ENCODE results near the gene PPP6R2.

Gene PPP6R2

GRCh38 chr22:50473855-50474671 is 130.9 kb downstream of the PPP6R2 start:
- no peak for DNase-seq

DNA sequence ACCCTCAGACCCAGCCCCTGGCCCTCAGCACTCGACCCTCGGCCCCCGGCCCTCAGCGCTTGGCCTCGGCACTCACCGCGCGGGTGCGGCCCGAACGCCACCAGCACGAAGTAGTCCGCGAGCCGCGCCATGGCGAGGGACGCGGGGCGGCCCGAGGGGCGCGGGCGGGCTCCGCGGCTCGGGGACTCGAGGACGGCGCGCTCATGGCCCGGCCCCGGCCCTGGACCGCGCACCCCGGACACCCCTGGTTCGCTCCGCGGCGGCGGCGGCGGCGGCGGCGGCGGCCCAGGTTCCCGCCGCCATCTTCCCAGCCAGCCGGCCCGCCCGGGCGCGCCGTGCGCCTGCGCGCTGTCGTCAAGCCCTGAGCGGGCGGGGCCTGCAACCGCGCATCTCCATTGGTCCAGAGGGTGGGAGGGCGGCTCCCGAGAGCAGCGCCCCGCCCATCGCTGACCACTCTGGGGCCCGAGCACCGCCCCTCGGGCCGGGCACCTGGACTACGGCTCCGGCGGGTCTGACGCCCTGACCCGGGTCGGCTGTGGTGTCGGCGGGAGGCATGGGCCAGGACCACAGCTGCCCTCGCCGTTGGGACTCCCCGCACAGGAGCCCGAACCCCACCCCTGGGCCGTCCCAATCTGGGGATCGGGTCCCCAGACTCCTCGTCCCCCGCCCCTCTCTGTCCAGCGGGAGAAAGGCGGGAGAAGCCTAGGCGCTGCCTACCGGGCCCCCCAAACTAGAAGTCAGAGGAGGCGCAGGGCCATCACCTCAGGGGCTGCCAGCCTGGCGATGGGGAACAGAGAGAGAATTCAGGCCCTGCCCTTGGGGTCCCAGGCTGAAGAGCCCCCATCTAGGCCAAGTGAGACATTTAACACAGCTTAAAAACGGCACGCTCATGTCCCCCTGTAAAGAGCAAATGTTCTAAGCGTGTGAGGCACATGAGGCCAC is 131.9 kb downstream of the PPP6R2 start, which contains the start of gene SBF1:
Gene SBF1 (minus strand): TSS at position 326 of the 942 bp plus-strand sequence. CDS start 195 bp downstream, at position 131.
- no peak for DNase-seq

GRCh38 chr22:50475652-50476002 is 132.5 kb downstream of the PPP6R2 start:
- DNase-seq: no peak

- DNase-seq: no peak
Observed at GRCh38 chr22:50476868-50477267, 133.7 kb downstream of the PPP6R2 start.

DNA sequence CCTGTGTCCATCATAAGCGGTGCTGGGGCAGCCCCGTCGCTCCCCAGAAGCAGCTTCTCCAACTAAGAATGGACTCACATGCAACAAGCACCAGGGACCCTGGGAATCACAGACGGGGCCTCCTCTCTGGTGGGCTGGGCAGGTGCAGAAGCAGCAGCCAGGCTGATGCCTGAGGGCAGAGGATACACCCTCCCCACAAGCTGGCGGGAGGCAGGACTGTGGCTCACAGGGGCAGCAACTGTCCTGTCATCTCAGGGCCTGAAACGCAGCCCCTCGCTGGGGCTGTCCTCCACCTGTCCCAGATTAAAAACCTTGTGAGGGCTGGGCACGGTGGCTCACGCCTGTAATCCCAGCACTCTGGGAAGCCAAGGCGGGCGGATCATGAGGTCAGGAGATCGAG is 134.8 kb downstream of the PPP6R2 start:
- no peak for DNase-seq

GRCh38 chr22:50479721-50480120 is 136.6 kb downstream of the PPP6R2 start:
- no peak for DNase-seq

DNA sequence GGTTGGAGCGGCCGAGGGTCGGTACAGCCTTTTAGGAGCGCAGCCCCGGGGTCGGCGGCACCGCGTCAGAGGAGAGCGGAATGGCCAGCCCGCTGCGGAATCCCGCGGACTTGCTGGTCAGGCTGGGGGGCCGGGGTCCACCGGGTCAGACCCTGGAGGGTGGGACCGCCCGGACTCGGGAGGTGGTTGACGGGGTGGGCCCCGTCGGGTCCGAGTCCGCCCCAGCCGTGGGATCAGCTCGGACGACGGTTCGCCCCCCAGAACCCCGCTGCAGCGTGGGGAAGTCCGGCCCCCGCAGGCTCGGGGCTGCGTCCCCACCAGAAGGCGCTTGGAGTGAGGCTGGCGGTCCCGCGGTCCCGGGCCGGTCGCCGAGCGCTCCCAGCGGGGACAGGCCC is 137.9 kb downstream of the PPP6R2 start:
- DNase-seq: no peak

DNA sequence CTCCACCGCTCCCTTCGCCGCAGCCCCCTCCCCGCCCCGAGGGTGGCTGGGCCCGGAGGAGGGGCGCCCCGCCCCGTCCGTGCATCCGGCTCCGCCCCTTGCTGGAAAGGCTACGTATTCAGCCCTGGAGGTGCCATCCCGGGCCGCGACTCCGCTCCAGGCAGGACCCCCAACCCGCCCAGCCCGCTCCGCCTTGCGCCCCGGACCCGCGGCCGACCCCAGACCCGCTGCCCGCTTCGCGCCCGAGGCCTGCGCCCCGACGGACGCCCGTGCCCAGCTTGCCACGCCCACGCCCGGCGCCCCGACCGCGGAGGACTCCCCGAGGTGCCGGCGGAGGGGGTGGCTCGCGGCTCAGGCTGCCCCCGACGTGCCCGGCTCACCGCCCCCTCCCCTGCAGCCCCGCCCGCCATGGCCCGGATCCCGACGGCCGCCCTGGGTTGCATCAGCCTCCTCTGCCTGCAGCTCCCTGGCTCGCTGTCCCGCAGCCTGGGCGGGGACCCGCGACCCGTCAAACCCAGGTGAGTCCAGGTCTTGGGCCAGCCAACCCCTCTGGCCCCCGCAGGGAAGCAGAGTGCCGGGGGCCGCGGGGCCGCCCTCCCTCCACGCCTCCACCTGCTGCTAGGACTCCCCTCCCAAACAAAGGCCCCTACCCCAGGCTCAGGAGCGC is 138.4 kb downstream of the PPP6R2 start, which contains the start of gene ADM2:
Gene ADM2 (plus strand): TSS at position 104 of the 667 bp plus-strand sequence. CDS start 305 bp downstream, at position 409.
- DNase-seq: no peak

DNA sequence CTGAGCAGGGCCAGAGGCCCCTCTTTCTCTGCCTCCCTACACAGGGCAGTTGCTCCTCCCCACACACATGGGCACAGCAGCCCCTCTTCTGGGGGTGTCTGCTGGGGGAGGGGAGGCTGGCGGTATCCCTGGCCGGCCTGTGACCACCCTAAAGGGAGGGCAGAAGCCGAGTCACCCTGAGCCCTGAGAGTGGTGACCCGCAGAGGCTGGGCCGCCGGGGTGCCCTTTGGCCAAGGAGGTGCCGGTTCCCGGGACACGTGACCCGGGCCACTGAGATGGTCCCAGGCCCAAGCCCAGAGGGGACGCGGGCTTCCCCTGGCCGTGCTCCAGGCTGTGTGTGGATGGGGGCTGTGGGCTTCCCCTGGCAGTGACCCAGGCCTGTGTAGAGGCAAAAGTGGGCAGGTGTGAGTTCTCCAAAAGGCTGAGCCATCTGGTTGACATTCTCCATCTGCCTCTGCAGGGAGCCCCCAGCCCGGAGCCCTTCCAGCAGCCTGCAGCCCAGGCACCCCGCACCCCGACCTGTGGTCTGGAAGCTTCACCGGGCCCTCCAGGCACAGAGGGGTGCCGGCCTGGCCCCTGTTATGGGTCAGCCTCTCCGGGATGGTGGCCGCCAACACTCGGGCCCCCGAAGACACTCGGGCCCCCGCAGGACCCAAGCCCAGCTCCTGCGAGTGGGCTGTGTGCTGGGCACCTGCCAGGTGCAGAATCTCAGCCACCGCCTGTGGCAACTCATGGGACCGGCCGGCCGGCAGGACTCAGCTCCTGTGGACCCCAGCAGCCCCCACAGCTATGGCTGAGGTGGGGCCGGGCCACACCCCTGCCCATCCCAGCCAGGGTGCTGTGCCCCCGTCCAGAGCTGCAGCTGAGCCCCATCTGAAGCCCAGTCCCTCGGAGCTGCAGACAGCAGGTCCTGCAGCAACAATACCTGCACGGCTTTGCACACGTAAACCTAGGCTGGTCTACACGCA is 139.3 kb downstream of the PPP6R2 start:
- DNase-seq: no peak

GRCh38 chr22:50483106-50483505 is 140.0 kb downstream of the PPP6R2 start:
- no peak for DNase-seq

- DNase-seq: no peak
Observed at GRCh38 chr22:50483556-50483955, 140.4 kb downstream of the PPP6R2 start.

DNA sequence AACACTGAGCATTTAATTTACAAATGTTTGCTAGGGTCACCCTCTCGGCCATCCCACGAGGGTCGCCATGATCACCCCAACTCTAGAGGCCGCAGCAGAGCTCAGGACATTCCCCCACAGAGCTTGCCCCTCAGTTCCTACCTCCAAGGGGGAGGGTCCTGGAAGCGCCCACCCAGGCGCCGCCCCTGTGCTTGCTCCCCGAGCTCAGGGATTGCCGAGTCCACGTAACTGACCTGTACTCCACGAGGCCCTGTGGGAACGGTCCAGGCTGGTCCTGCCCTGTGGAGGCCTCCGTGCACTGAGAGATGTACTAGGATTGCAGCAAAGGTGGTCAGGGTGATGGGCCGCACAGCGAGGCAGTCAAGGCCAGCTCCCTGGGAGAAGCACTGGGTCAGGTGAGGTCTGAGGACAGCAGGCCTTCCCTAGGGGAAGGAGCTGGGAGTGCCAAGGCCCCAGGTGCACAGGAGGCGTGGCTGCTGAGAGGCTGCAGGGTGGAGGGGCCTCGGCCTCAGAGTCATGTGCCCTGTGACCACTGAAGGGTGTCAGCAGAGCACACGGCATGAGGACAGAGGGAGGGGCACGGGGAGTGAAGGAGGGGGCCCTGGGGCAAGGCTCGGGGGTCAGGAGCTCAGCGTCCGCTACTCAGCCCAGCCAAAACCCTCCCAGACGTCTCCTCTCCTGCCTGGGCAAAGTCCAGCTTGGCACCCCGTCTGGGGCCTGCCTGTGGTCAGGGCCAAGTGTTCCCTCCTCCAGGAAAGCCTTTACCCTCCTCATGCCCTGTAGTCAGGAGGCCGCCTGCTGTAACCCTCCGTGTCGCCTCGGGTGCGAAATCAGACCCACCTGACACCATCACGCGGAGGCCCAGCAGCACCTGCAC is 141.1 kb downstream of the PPP6R2 start:
- DNase-seq: no peak

- no peak for DNase-seq
Observed at GRCh38 chr22:50485221-50486131, 142.3 kb downstream of the PPP6R2 start.

GRCh38 chr22:50486561-50487289 is 143.6 kb downstream of the PPP6R2 start, which contains the start of gene MIOX:
Gene MIOX (plus strand): TSS chr22:50486859. CDS start chr22:50486898, 39 bp downstream.
- no peak for DNase-seq

DNA sequence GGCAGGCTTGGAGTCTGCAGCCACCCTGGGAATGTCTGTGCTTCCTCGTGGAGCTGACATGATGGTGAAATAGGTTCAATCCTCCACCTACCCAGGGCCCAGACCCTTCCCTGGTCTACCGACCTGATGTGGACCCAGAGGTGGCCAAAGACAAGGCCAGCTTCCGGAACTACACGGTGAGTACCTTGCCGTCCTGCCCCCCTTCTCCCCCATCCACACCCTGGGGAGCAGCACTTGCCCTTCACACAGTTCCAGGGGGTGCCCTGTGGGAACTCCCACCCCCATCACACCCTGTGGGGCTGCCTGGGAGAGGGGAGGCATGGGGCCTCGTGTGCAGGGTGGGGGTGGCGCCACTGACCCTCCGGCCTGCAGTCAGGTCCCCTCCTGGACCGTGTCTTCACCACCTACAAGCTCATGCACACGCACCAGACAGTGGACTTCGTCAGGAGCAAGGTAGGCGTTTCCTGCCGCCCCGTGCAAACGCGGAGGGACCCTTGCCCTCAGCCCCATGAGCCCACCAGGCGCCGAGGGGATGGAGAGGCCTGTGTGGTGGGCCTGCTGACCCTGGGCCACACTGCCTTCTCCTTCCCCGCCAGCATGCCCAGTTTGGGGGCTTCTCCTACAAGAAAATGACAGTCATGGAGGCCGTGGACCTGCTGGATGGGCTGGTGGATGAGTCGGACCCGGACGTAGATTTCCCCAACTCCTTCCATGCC is 144.3 kb downstream of the PPP6R2 start:
- no peak for DNase-seq

- no peak for DNase-seq
Observed at GRCh38 chr22:50488006-50488677, 145.0 kb downstream of the PPP6R2 start.

DNA sequence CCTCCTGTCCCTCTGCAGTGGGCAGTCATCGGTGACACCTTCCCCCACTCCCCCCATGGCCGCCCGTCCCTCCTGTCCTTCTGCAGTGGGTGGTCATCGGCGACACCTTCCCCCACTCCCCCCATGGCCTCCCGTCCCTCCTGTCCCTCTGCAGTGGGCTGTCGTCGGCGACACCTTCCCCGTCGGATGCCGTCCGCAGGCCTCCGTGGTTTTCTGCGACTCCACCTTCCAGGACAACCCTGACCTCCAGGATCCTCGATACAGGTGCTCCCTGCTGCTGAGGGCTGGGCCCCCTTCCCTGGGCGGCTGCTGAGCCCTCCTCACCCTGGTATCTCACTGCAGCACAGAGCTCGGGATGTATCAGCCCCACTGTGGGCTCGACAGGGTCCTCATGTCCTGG is 145.8 kb downstream of the PPP6R2 start:
- no peak for DNase-seq

All from NCI-H2107 (cell line).